ENCODE data around the gene YWHAE. TPM values are rescaled to one million over a fixed set of nuclear protein-coding genes. Genes with fewer than 3 reads are reported as not detected.
"Not testable (repeated sequence)": the region's sequence is repeated elsewhere in the genome, so short reads cannot be mapped to it uniquely, and the experiment has no call there.

The YWHAE gene
- polyA plus RNA-seq, 2 donors = 246 to 324 TPM

GRCh38 chr17:1324201-1324771, 75.7 kb downstream of the YWHAE start:
- Histone ChIP-seq H3K4me3 (ENCODE audit: low read depth in 1 of 2, low read length in 2 of 2) (no peak overlapping the region), H3K9me3 (ENCODE audit: control insufficient read depth in 2 of 2, insufficient read depth in 1 of 2, low read depth in 1 of 2, low read length in 1 of 2) (no peaks in the 10 kb centered on the region), H3K27ac (ENCODE audit: low read depth in 2 of 2, low read length in 1 of 2) (no peak overlapping the region), H3K27me3 (ENCODE audit: control insufficient read depth in 1 of 2, insufficient read depth in 2 of 2, low read length in 2 of 2) (no peaks in the 10 kb centered on the region), H3K36me3 (ENCODE audit: control insufficient read depth in 2 of 2, insufficient read depth in 2 of 2, low read length in 1 of 2) (no peaks in the 10 kb centered on the region), H3K4me1 (ENCODE audit: control insufficient read depth in 2 of 2, insufficient read depth in 2 of 2, low read length in 1 of 2) (no peaks in the 10 kb centered on the region)
- 82 to 86% methylated on average over 24 to 27 of the region's 27 CpGs for WGBS, 2 donors

GRCh38 chr17:1323336-1323735, 76.7 kb downstream of the YWHAE start:
- Histone ChIP-seq H3K9me3 (ENCODE audit: control insufficient read depth in 2 of 2, insufficient read depth in 1 of 2, low read depth in 1 of 2, low read length in 1 of 2) (no peaks in the 10 kb centered on the region), H3K27ac (ENCODE audit: low read depth in 2 of 2, low read length in 1 of 2) (no peak overlapping the region), H3K4me1 (ENCODE audit: control insufficient read depth in 2 of 2, insufficient read depth in 2 of 2, low read length in 1 of 2) (no peaks in the 10 kb centered on the region), H3K27me3 (ENCODE audit: control insufficient read depth in 1 of 2, insufficient read depth in 2 of 2, low read length in 2 of 2) (no peaks in the 10 kb centered on the region), H3K36me3 (ENCODE audit: control insufficient read depth in 2 of 2, insufficient read depth in 2 of 2, low read length in 1 of 2) (no peaks in the 10 kb centered on the region), H3K4me3 (ENCODE audit: low read depth in 1 of 2, low read length in 2 of 2) (no peak overlapping the region)
- WGBS, 2 donors = 76 to 85% methylated on average over 15 to 19 of the region's 19 CpGs

GRCh38 chr17:1322480-1322879, 77.5 kb downstream of the YWHAE start:
- H3K4me1 ChIP-seq (ENCODE audit: control insufficient read depth in 2 of 2, insufficient read depth in 2 of 2, low read length in 1 of 2) = no peaks in the 10 kb centered on the region
- no peaks in the 10 kb centered on the region for H3K27me3 ChIP-seq (ENCODE audit: control insufficient read depth in 1 of 2, insufficient read depth in 2 of 2, low read length in 2 of 2)
- no peaks in the 10 kb centered on the region for H3K9me3 ChIP-seq (ENCODE audit: control insufficient read depth in 2 of 2, insufficient read depth in 1 of 2, low read depth in 1 of 2, low read length in 1 of 2)
- H3K27ac ChIP-seq (ENCODE audit: low read depth in 2 of 2, low read length in 1 of 2) = no peak overlapping the region
- WGBS, 2 donors = 73 to 76% methylated on average over 10 of the region's 10 CpGs
- no peaks in the 10 kb centered on the region for H3K36me3 ChIP-seq (ENCODE audit: control insufficient read depth in 2 of 2, insufficient read depth in 2 of 2, low read length in 1 of 2)
- no peak overlapping the region for H3K4me3 ChIP-seq (ENCODE audit: low read depth in 1 of 2, low read length in 2 of 2)

- Histone ChIP-seq H3K36me3 (ENCODE audit: control insufficient read depth in 2 of 2, insufficient read depth in 2 of 2, low read length in 1 of 2) (no peaks in the 10 kb centered on the region), H3K27ac (ENCODE audit: low read depth in 2 of 2, low read length in 1 of 2) (no peak overlapping the region), H3K4me1 (ENCODE audit: control insufficient read depth in 2 of 2, insufficient read depth in 2 of 2, low read length in 1 of 2) (no peaks in the 10 kb centered on the region), H3K27me3 (ENCODE audit: control insufficient read depth in 1 of 2, insufficient read depth in 2 of 2, low read length in 2 of 2) (no peaks in the 10 kb centered on the region), H3K9me3 (ENCODE audit: control insufficient read depth in 2 of 2, insufficient read depth in 1 of 2, low read depth in 1 of 2, low read length in 1 of 2) (no peaks in the 10 kb centered on the region), H3K4me3 (ENCODE audit: low read depth in 1 of 2, low read length in 2 of 2) (no peak overlapping the region)
- 67 to 75% methylated on average over 6 of the region's 6 CpGs for WGBS, 2 donors
These were observed 78.0 kb downstream of the YWHAE start for GRCh38 chr17:1322014-1322428.

- no peaks in the 10 kb centered on the region for H3K4me1 ChIP-seq (ENCODE audit: control insufficient read depth in 2 of 2, insufficient read depth in 2 of 2, low read length in 1 of 2)
- 57 to 59% methylated on average over 10 of the region's 10 CpGs for WGBS, 2 donors
- no peaks in the 10 kb centered on the region for H3K27me3 ChIP-seq (ENCODE audit: control insufficient read depth in 1 of 2, insufficient read depth in 2 of 2, low read length in 2 of 2)
- H3K36me3 ChIP-seq (ENCODE audit: control insufficient read depth in 2 of 2, insufficient read depth in 2 of 2, low read length in 1 of 2) = no peaks in the 10 kb centered on the region
- H3K9me3 ChIP-seq (ENCODE audit: control insufficient read depth in 2 of 2, insufficient read depth in 1 of 2, low read depth in 1 of 2, low read length in 1 of 2) = peaks cover 0 to 2% of the 10 kb centered on the region in 2 donors
- no peak overlapping the region for H3K4me3 ChIP-seq (ENCODE audit: low read depth in 1 of 2, low read length in 2 of 2)
- H3K27ac ChIP-seq (ENCODE audit: low read depth in 2 of 2, low read length in 1 of 2) = no peak overlapping the region
These were observed 84.1 kb downstream of the YWHAE start for GRCh38 chr17:1315891-1316403.

GRCh38 chr17:1315409-1315808, 84.6 kb downstream of the YWHAE start:
- Histone ChIP-seq H3K27me3 (ENCODE audit: control insufficient read depth in 1 of 2, insufficient read depth in 2 of 2, low read length in 2 of 2) (no peaks in the 10 kb centered on the region), H3K4me3 (ENCODE audit: low read depth in 1 of 2, low read length in 2 of 2) (no peak overlapping the region), H3K27ac (ENCODE audit: low read depth in 2 of 2, low read length in 1 of 2) (no peak overlapping the region), H3K36me3 (ENCODE audit: control insufficient read depth in 2 of 2, insufficient read depth in 2 of 2, low read length in 1 of 2) (no peaks in the 10 kb centered on the region), H3K4me1 (ENCODE audit: control insufficient read depth in 2 of 2, insufficient read depth in 2 of 2, low read length in 1 of 2) (no peaks in the 10 kb centered on the region), H3K9me3 (ENCODE audit: control insufficient read depth in 2 of 2, insufficient read depth in 1 of 2, low read depth in 1 of 2, low read length in 1 of 2) (peaks cover 0 to 2% of the 10 kb centered on the region in 2 donors)
- 72 to 73% methylated on average over 10 of the region's 10 CpGs for WGBS, 2 donors

GRCh38 chr17:1313270-1314005, 86.6 kb downstream of the YWHAE start:
- H3K36me3 ChIP-seq (ENCODE audit: control insufficient read depth in 2 of 2, insufficient read depth in 2 of 2, low read length in 1 of 2) = no peaks in the 10 kb centered on the region
- 72 to 83% methylated on average over 8 of the region's 8 CpGs for WGBS, 2 donors
- peaks cover 0 to 2% of the 10 kb centered on the region in 2 donors for H3K9me3 ChIP-seq (ENCODE audit: control insufficient read depth in 2 of 2, insufficient read depth in 1 of 2, low read depth in 1 of 2, low read length in 1 of 2)
- no peaks in the 10 kb centered on the region for H3K27me3 ChIP-seq (ENCODE audit: control insufficient read depth in 1 of 2, insufficient read depth in 2 of 2, low read length in 2 of 2)
- H3K4me3 ChIP-seq (ENCODE audit: low read depth in 1 of 2, low read length in 2 of 2) = no peak overlapping the region
- H3K4me1 ChIP-seq (ENCODE audit: control insufficient read depth in 2 of 2, insufficient read depth in 2 of 2, low read length in 1 of 2) = no peaks in the 10 kb centered on the region
- H3K27ac ChIP-seq (ENCODE audit: low read depth in 2 of 2, low read length in 1 of 2) = no peak overlapping the region

GRCh38 chr17:1312261-1312870, 87.7 kb downstream of the YWHAE start:
- Histone ChIP-seq H3K27me3 (ENCODE audit: control insufficient read depth in 1 of 2, insufficient read depth in 2 of 2, low read length in 2 of 2) (no peaks in the 10 kb centered on the region), H3K4me1 (ENCODE audit: control insufficient read depth in 2 of 2, insufficient read depth in 2 of 2, low read length in 1 of 2) (no peaks in the 10 kb centered on the region), H3K9me3 (ENCODE audit: control insufficient read depth in 2 of 2, insufficient read depth in 1 of 2, low read depth in 1 of 2, low read length in 1 of 2) (peaks cover 0 to 2% of the 10 kb centered on the region in 2 donors), H3K4me3 (ENCODE audit: low read depth in 1 of 2, low read length in 2 of 2) (no peak overlapping the region), H3K36me3 (ENCODE audit: control insufficient read depth in 2 of 2, insufficient read depth in 2 of 2, low read length in 1 of 2) (no peaks in the 10 kb centered on the region), H3K27ac (ENCODE audit: low read depth in 2 of 2, low read length in 1 of 2) (no peak overlapping the region)
- WGBS, 2 donors = 65% methylated on average over 9 of the region's 9 CpGs

GRCh38 chr17:1307829-1308228, 92.2 kb downstream of the YWHAE start:
- H3K4me1 ChIP-seq (ENCODE audit: control insufficient read depth in 2 of 2, insufficient read depth in 2 of 2, low read length in 1 of 2); H3K36me3 ChIP-seq (ENCODE audit: control insufficient read depth in 2 of 2, insufficient read depth in 2 of 2, low read length in 1 of 2); H3K4me3 ChIP-seq (ENCODE audit: low read depth in 1 of 2, low read length in 2 of 2); H3K27ac ChIP-seq (ENCODE audit: low read depth in 2 of 2, low read length in 1 of 2); H3K9me3 ChIP-seq (ENCODE audit: control insufficient read depth in 2 of 2, insufficient read depth in 1 of 2, low read depth in 1 of 2, low read length in 1 of 2); H3K27me3 ChIP-seq (ENCODE audit: control insufficient read depth in 1 of 2, insufficient read depth in 2 of 2, low read length in 2 of 2): not testable (repeated sequence)
- 80 to 81% methylated on average over 12 to 13 of the region's 16 CpGs for WGBS, 2 donors

All from esophagus (tissue), 2 donors.